Right lobe of liver (tissue), 4 donors: ENCODE data around the gene NOS1AP.

Source experiments
- CTCF ChIP-seq, 4 donors: fragments of 200-600 bp in 3 of 4; fragments of 450-650 bp in 1 of 4; IDR thresholded peaks; one replicate each; pipeline versions ENCODE4 v1.5.1 to v1.8.0; 2016 to 2022; ENCODE audit warnings: antibody characterized with exemption in 4 of 4, mild to moderate bottlenecking in 2 of 4
- POLR2A ChIP-seq: fragments of 450-650 bp; IDR thresholded peaks from one replicate; pipeline ENCODE4 v1.6.1; 2017; ENCODE audit warnings: antibody characterized with exemption, mild to moderate bottlenecking
- donor health status: DM: no; HTN: no; CAD: no.
- donor health status: DM: no; HTN: no; CAD: no.
- donor health status: DM: no; HTN: yes; CAD: no.

- TF ChIP-seq POLR2A (no peak), CTCF (IDR thresholded peaks at IDR 0.05) (no peak)
Measured at GRCh38 chr1:162369571-162369970, 300.1 kb downstream of the NOS1AP start.
